NCI-H2107 treated with DMSO at 0.1 percent for 48 hours (cell line): Measurements from ENCODE around the gene XRCC3.

Experiments used
- DNase-seq: peaks from one replicate; lab custom pipeline; 2025; ENCODE audit not compliant: unreplicated experiment; lab: John Stamatoyannopoulos, UW

The XRCC3 gene

DNA sequence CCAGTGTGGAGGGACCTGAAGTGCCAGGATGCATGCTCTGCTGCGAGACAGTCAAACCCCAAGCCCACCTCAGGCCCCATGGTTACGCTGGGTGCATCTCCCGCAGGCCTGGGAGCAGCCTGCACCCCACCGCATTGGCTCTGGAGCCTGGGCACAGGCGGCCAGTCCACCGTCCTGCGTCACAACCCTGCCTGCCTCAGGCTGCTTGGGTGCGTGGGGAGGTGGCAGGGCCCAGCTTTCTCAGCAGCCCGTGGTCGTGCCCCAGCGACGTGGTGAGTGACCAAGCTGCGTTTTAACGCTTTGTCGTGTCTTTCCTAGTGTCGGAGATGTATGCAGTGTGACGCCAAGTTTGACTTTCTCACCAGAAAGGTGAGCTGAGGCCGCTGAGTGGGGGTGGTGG is 11.2 kb upstream of the XRCC3 start:
- DNase-seq, result no peak

DNA sequence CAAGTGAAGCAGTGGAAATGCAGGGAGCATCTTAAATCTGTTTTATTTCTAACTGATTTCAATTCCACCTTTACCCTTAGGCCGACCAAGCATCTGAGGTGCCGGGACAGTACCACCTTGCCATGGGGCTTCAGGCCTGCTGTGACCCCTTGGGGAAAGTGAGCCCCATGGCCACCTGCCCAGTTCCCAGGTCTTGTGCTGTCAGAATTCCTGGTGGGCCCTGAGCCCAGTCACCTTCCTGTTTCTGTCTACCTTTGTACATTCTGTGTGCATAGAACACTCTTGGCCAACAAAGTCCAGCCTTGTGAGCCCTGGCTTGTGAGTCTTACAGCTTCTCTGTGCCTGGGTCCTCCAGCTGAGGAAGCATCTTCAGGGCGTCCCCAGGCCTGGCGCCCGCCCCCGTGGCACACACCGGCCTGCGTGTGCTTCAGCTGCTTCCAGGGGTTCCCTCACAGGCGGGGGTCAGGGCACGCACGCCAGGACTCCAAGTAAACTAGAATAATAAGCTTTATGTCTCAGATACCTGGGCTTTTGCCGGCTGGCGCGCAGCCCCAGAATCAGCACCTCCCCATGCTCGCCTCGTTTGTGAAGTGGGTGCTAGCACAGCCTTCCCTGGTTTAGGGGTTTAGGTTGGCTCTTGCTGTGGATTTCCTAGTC is 10.6 kb upstream of the XRCC3 start:
- DNase-seq, result no peak

DNA sequence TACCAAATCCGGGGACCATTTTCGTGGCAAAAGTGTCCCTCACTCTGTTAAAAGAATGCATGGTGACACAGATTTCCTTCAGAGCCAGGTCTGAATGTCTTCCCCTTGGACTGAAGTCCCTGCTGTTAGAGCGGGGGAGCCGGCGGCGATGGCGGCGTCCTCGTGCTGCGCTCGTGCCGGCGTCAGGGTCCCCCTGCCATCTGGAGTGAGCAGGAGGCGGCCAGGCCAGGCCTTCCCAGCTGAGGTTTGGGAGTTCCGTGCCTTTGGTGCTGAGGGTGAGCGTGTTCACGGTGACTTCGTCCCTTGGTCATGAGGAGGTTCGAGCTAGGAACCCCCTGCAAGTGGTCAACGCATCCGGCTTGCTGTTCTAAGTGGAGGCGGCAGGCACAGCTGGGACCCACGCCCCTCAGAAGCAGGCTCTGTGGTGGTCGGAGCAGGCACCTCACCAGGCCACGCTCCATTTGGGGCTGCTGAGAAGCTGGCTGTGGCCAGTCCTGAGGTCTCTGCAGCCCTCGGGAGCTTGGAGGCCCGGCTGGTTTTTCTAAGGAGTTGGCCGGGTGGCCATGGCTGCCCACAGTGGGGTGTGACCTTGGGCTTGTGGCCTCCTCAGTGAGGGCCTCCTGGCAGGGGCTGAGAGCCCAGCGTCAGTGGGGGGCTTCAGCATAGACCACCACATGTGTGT is 9.9 kb upstream of the XRCC3 start:
- no peak for DNase-seq

DNA sequence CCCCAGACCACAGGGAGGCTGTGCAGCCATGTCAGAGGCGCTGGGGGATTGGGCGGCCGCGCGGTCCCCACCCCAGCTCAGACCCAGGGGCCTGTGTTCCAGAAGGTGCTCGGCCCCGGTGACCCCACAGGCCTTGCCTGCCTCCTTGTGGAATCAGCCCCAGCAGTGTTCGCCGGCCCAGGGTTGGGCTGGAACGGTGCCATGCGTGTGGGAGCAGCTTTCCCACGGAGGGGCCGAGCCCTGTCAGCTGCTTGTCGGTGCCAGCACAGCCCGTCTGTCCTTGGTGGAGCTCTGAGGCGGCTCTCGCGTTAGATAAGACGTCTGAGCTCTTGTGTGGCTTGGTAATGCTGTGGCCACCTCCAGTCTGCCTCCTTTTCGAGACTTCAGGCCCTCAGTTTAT is 8.9 kb upstream of the XRCC3 start:
- no peak for DNase-seq

DNA sequence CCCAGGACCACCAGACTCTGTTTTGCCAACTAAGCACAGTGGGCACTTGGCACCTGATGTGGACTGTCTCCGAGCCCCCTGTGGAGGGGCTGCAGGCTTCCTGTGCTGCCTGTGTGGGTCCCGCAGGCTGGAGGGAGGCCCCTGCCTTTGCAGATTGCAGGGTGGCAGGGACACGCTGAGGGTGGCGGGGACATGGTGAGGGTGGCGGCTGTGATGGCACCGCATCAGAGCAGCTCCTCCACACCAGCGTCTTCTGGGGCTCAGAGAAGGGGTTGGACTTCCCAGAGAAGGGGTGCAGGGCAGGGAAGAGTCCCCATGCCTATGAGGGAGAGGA is 8.5 kb upstream of the XRCC3 start:
- DNase-seq, result no peak

DNA sequence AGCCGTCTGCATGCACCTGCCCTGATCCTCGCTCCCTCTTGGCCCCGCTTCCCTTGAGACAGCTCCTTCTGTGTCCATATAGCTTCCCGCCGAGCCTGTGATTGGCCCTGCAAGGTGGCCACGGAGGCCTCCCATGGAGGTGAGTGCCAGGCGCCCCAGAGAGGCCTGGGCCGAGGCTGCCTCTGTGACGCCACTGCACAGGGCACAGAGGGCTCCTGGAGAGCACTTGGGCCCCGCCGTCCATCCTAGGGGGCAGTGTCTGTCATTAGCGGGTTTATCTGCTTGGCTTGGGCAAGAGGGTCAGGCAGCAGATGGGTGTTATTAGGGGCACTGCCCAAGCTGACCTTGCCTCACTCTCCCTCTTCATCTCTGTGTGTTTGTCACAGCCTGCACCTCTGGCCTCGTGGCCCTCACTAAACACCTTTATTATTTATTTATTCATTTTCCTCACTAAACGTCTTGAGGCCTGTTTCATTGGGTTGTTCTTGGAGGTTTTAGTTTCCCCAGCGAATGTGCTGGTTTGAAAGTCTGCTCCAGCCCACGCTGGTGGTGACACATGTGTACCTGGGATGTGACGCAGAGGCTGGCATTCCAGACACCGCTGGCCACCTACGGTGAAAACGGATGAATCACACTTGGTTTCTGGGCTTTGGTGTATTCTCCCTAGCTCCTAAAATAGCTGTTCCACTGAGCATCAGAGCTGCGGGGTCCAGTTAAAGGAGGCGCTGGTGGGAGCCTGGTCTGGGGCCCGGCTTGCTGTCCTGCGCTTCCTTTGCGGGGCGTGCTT is 6.3 kb upstream of the XRCC3 start:
- no peak for DNase-seq

DNA sequence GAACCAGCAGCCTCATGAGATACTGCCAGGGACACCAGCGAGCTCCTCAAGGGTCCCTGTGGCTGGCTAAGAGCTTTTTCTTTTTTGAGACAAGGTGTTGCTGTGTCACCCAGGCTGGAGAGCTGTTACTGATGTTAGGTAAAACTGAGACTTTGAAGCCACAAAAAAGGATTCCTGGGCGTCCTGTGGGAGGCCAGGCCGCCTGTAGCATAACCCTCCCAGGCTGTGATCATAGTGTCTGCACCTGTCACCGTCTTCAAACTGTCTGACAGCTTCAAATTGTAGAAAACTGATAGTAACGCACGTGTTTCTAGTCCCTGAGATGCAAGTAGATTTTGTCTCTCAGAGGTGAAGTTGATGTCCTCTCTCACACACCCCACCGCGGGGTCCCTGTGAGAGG is 4.5 kb upstream of the XRCC3 start:
- no peak for DNase-seq

DNA sequence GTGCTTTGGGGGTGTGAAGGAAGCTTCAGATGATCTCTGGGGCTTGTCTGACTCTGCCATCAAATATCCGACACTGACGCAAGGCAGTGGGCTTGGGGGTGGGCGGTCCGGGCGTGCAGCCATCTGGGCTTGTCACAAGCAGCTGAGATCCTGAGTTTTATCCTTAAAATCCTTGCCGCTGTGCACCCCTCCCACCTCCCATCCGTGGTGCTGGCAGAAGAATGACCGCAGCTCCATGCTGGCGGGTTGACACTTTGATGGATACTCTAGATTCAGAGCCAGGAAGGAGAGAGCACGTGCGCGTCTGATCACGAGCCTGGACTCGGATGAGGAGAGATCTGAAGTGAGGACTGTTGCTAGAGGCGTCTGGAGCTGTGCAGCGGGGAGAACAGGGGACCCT is 3.3 kb upstream of the XRCC3 start:
- no peak for DNase-seq

DNA sequence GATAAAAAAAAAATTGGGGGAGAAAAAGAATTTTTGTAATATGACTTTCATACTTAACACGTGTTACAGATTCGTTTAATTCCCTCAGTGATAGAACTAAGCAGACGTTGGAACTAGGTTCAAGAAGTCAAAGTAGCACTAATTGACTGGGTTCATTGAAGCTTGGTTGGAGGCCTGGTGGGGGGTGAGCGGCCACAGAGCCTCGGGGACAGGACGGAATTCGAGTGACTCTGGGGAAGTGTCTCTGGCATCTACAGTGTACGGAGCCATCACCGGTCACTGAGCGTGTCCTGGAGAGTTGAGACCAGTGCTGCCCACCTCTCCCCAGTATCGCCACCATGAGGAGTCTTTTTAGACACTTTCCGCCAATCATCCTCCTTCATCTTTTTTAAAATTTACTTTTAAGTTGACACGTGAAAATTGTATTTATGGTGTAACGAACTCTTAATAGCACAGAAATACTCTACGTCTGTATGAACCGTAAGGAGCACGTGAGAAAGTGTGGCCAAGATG is 1.7 kb upstream of the XRCC3 start:
- DNase-seq, result no peak

DNA sequence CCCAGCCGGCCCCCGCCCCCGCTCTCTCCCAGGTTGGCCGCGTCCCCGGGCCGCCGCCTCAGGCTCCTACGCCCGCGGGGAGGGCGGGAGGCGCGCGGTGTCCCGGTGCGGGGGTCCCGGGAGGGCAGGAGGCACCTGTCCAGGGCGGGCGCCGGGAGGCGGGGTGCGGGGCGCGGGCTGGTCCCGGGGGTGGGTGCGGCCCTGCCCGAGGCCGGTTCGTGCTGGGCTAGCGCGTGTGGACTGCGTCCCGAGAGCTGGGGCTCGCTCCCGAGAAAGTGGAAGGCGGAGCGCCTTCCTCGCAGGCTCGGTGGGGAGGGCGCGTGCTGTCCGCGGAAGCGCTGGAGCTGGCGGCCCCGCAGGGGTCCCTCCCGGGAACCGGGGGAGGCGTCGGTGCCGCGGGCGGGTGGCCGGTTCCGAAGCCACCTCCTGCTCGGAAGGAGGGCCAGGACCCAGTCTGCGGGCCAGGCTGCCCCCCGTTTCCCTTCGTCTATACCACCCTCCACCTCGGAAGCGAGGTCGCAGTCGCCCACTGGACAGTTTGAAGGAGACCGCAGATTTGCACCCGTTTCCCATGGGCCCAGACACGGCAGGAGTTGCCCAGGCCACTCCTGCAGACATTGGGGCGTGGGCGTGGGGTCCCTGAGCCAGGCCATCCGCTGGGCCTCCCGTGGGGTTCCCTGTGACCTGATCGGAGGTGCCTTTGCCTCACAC is 995 bp upstream of the XRCC3 start:
- DNase-seq, result no peak

DNA sequence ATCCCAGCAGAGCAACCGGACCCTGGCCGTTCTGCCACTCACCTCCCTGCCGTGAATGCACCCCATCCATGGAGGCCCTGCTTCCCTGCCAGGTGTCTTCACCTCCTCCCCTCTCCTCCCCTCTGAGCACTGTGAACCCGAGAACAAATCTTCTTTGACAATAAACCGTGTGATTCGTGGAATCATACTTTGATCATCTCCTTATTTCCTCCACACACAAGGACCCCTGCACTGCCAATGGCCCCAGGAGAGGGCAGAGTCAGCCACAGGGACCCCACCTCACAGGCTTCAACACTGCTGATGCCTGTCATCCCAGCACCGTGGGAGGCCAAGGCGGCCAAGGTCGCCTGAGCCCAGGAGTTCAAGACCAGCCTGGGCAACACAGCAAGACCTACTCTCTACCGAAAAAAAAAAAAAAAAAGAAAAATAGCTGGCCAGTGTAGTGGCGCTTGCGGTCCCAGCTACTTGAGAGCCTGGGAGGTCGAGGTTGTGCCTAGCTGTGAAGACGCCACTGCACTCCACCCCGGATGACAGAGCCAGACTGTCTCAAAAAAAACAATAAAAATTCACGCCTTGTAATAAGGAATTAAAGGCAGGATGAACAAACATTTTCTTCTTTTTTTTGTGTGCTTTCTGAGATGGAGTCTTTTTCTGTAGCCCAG is 1.1 kb downstream of the XRCC3 start:
- DNase-seq, result no peak

DNA sequence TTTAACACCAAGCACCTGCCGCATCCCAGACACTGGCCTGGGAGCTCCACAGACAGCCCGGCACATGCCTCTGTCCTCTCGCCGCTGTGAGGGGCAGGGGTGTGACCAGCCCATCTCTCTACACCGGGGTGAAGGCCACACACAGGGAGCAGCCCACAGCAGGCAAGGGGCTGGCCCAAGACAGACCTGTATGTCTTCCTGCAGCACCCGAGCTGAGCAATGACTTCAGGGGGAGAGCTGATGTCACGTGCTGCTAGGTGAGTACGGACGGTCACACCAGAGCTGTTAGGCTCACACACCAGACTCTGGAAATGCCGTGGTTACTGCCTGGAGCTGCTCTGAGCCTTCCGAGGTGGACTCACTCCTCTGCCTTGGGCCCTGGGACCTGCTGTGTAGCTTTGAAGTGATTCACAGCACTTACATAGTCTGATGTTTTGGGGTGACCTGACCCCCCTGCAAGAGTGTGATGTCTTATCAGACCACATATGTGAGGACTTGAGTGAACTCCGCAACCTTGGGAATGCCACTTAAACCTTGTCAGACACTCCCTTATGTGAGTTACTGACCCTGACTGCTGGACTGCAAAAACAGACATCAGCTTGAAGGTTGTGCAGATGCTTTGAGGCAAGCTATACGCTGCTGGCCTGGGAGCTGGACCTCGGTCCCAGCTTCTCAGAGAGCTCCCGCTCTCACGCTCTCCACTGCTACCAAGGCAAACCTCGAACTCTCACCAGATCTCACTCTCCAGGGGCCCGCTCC is 1.8 kb downstream of the XRCC3 start:
- DNase-seq, result no peak

DNA sequence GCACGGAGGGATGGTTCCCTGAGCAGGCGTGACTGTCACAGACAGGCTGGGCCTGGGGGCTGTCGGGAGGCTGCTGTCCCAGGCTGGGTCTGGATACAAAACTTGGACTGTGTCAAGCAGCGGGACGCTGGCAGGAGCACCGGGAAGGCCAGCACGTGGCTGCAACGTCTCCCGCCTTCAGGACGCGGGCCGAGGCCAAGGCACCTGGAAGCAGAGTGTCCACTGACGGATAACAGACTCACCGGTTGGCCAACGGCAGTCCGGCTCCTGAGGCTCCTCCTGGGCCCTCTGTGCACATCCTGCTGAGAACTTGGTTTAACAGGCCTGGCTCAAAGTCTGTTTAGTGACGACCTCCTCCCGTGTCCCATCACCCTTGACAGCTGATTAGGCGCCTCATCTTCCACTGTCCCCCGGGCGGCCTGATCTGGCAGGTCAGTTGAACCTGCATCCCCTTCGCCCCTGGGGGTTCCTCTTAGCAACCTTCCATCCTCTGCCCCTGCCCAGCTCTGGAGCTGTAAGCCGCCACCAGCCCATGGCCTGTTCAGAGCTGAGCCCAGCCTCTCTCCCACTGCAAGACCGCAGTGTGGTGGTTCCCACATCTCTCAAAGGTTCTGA is 2.5 kb downstream of the XRCC3 start:
- no peak for DNase-seq

DNA sequence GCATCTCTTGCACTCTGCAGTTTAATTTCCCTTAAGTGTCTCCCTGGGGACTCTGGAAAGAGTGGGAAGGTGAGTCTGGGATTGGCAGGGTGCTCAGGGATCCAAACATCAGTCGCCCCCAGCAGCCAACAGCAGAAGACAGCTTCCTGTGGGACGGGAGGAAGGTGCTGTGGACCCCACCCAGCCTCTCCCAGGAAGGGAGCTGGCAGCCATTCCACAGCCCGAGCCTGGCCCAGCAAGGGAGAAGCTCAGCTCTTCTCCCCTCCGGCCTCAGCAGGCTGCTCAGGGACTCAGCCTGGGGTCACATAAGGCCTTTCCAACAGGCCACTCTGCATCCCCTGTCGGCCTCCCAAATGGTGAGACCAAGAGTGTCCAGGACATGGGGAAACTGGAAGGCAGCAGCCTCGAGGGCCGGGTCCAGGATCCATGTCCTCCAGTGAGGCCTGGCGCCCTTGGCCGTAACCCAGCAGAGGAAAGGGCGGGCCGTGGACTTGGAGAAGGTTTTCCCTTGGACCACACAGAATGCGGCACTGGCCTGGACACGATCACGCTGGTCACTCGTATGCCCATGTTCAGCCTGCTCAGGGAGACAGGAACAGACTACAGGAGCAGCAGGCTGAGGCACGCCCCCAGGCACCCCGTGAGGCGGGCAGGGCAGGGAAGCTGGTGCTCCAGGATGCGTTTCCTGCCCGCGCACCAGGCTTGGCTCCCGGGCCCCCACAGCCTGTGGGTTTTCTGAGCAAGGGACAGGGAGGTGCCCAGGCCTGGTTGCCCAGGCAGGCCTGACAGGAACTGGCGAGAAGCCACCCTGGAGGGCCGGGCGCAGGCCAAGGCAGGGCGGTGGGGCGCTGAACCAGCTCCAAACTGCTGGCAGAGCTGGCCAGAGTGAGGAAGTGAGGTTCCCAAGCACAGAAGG is 3.5 kb downstream of the XRCC3 start:
- DNase-seq, result no peak

DNA sequence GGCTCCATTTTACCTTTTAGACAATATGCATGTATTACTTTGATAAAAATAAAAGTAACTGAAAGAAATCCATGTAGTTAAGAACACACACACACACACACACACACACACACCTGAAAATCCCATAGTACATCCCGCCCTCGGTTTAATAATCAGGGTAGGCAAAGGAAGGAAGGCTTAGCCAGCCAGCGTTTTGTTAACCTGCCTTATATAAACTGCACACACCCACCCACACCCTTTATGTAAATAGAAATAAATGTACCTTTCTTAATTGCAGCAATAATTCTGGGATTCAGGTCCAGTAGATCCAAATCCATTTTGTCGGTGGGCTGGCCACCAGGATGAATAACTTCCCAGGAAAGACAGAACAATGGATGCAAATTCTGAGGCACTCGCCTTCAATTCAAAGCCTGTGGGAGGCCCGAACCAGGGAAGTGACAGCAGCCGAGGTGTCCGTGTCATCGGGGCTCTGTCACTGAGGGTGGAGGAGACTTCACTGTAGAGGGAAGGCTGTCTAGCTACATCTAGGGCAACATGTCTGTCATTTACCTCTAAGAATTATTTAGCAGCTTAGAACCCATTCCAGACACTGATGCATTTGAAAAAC is 4.4 kb downstream of the XRCC3 start:
- no peak for DNase-seq

DNA sequence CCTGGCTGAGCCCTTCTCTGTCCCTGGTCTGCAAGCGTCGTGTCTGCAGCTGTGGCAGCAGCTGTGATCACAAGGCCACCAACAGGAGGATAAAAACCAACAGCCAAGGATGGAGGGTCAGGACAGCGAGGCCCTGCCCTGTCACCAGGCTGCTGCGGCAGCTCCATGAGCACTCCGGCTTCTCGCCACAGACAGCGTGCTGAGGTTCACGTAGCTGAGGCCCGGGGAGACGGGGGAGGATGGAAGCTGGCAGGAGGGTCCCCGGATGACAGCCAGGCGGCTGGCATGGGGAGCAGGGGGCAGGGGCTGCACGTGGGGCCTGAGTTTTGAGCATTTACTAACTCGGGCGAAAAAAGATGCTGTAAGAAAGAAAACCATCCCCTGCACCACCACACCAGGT is 5.4 kb downstream of the XRCC3 start:
- no peak for DNase-seq

DNA sequence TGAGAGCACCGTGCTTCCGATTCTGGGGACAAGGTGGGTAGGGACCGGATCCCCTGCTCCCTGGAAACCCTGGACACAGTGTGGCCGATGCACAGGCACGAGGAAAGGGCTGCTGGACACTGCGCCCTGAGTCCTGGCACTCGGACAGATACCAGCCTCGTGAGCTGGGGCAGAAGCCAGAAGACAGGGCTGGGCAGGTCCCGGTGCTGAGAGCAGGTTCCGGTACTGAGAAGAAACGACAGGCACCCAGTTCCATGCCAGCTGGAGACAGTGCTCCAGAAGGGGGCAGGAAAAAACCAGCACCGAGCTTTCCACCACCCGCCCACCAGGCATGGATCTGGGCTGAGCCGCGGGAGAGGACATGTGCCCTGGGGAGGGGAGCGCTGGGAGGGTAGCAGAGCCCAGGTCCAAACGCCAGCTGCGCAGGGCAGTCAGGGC is 6.5 kb downstream of the XRCC3 start:
- no peak for DNase-seq
